Superior temporal gyrus (tissue), 1 donor: ENCODE measurements around the gene LPAR1.

ENCODE experiments used
- DNase-seq: peaks from one replicate; pipeline ENCODE4 v3.0.0-alpha.2; 2016; ENCODE audit errors: extremely low spot score

Gene LPAR1

GRCh38 chr9:111037708-111038330, 451 bp downstream of the LPAR1 start:
- DNase-seq = no peak

DNA sequence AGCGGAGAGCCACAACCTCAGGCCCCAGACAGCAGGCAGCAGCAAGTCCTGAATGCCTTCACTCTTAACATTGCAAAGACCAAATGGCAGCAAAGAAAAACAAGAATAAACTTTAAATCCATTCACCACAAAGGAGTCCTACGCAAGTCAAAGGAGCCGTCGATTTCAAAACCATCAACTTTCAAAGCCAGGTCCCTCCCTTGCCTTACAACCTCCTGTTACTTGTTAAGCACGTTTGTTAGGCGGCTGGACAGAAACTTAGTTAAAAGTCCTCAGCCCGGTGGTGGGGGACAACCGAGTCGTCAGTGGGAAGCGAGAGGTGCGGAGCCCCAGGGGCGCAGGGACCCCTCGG, 938 bp downstream of the LPAR1 start:
- DNase-seq = no peak

DNA sequence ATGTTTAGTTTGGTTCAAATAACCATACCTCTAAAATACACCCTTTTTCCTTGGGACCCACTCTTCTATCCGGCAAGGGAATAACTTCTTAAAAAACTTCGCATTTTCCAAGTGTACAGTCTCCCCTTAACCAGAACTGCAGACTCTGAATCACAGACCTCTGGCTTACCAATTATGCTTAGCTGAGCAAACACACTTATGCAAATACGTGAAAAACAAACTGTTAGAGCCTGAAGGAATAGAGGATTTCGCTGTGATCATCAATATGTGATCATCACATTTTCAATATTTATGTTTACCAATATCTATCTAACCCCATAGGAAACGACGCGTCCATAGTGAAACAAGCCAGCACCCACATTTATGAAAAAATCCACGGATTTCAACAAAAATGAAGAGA, 1.3 kb downstream of the LPAR1 start:
- no peak for DNase-seq

GRCh38 chr9:111036429-111036789, 1.9 kb downstream of the LPAR1 start:
- DNase-seq = peak; percentile 84

DNA sequence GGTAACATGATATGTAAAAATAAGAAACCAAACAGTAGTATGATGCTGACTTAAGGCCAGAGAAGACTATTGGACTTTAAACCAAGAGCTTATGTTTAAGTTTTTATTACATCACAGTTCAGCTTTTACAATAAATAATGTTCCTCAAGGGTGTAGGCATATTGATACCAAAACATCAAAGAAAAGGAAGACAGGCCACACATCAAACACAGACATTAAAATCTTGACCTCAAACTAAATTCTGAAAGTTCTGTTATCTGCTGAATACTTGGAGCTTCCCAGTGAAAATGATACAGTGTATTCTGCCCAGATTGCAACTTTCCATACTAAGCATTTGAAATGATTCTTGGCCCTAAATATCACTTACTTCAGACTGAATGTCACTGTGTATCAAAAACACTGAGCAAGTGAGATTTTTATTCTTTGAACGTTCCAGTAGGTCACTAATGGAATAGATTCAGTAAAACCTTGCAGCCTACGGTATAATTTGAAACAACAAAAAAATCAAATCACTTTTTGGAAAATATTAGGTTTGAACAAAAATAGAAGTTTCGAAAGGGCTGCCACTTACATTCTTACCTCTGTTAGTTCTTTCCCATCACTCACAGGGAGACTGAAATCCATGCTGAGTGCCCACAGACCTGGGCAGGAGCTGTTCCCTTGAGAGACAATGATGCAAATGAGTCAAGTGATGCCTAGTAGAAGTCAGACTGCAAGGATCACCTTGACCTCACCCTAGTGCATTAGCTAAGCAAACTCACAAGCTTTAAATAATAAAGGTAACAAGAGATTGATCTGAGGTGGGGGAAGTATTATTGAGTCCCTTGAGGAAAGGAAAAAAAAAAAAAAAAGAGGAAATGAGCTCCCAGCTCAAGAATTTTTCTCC, 2.5 kb downstream of the LPAR1 start:
- peak; percentile 60 for DNase-seq

GRCh38 chr9:111034898-111035539, 3.3 kb downstream of the LPAR1 start:
- no peak for DNase-seq

DNA sequence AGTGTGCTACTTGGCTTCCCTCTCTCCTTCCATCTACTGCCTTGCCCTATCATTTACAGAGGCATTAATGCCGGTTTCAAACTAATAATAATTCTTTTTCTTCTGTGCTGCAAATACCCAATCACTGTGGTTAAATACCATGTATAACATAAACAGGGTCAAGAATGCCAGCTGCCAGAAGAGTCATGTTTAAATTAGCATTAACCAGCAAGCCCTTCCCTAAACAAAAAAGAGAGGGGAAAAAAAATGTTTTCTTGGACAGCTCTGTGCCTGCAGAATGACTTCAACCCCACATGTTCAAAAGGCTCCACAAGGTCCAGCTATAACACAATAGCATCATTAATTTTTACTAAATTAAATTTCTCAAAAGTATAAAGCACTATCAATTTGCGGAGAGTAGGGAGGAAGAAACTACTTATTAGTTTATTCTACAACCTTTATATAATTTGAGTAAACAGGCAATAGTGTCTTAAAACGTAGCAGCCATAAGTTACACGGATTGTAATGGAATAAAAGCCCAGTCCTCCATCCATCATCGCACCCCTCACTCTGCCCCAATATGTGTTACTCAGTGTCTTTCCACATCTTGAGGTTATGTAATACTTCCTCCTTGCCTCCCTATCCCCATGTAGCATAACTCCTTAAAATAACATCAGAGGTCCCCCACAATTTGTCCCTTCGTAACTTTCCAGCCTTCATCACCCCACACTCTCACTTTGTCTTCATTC, 3.9 kb downstream of the LPAR1 start:
- DNase-seq = no peak

GRCh38 chr9:111030492-111030891, 7.8 kb downstream of the LPAR1 start:
- peak; percentile 61 for DNase-seq

GRCh38 chr9:111029260-111029659, 9.0 kb downstream of the LPAR1 start:
- DNase-seq = no peak

- DNase-seq = no peak
Observed at GRCh38 chr9:111027798-111028197, 10.5 kb downstream of the LPAR1 start.

DNA sequence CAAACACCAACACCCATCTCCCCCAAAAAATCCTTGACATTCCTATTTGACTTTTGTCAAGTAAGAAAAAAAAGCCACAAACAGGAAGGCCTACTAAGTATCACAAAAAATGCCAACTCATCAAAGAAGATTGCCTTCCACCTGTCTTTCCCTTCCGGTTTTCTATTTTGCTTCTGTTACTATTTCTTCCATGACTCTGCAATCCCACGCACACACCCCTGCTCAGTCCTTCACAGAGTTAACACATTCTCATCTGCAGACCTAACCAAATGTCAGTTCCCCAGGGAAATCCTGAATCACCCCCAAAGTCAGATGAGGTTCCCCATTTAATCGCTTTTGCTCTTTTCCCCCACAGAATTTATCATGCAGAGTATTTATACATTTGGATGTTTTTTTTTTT, 15.1 kb downstream of the LPAR1 start:
- no peak for DNase-seq

DNA sequence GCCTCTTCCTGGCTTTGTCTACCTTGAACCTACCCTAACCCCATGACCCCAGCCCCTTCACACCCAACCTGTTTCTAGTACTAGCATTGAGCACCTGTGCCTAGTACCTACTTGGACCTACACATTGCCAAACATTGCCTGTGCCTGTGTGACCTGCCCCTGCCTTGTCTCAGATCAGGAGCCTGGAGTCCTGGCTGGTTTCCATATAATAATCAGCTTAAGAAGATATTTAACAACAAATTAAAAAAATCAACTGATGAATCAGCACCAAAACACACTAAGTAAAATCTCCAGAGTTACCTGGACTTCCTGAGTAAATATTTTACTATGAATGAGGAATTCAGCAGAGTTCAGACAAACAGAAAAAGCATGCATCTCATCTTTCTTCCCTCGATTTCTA, 17.7 kb downstream of the LPAR1 start:
- DNase-seq = no peak

DNA sequence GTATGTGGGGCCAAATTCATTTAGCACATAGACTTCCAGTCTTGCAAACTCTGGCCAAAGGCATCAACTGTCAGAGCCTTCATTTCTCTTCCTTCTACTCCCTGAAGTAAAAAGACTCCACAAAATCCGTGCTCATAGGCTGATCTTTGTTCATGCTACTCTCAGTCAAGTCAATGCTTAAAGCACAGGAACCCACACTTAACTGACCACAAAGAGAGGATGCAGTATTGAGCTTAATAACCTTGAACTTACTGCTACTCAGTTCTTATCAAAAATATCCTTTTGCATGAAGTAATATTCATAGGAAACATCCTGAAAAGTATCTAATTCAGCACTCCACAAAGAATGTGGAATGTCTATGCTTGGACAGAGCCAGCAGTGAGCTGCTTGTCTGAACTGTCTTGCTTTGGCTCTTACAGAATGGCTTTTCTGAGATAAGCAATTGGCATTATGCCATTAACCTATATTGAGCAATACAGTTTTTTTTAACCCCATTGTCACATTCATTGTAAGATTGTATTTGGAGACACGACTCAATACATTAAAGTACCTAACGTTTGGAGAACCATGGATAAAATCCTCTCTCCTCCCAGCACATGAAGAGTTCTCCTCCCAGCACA, 21.7 kb downstream of the LPAR1 start:
- no peak for DNase-seq

- no peak for DNase-seq
Observed at GRCh38 chr9:111016016-111016415, 22.3 kb downstream of the LPAR1 start.

- no peak for DNase-seq
Observed at GRCh38 chr9:111013707-111014106, 24.6 kb downstream of the LPAR1 start.

DNA sequence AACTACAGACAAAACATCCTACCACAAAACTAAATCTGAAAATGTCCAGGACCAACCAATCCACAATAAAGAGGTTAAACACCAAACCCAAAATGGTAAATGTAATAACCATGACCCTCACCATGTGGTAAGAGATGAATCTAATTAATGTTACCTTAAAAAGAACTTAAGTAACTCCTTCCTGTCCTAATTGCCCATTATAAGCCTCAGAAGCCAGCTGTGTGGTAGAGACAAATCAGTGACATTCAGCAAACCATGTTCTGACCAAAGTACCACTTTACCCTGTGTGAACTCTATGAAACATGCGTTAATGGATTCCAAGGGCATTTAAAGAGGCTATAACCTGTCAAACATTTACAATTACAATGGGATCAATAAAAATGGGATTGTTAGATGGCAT, 25.0 kb downstream of the LPAR1 start:
- peak; percentile 12 for DNase-seq

DNA sequence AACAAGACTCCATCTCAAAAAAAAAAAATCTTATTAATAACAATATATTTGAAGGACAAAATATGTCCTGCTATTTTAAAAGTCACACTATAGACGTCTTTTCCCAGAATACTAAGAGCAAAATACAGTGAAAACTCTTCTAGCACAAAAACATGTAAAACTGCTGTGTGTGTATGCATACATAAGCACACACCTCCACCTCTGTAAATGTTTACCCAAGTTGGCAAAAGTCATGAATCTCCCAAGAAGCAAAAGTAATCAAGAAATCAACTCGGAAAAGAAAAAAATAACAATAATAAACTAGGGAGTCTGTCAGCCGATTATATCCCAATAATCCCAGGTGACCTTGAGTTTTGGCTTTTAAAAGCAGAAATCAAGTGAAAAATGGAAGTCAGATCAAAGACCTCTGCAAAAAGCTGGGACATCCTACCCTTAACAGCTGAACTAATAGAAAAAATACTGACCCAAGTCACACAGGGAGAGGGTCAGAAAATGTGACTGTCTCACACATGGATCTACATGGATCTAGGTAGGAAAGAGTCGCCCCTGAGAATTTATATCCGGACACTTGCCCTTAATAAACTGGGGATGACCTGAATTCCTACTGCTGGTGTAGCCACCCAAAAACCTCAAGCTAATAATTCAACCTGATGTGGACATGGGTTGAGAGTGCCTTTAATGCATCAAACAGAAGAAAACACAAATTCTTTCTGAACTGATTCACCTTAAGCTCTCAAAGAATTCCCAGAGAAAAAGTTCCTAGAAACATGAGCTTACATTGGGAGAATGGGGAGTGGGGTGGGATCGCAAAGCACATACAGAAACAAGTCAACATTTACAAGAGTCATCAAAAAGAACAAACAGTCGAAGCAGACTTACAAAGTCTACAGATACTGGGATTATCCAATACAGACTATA, 29.9 kb downstream of the LPAR1 start:
- no peak for DNase-seq

GRCh38 chr9:111005746-111006470, 32.4 kb downstream of the LPAR1 start:
- no peak for DNase-seq

- DNase-seq = no peak
Observed at GRCh38 chr9:111004936-111005335, 33.3 kb downstream of the LPAR1 start.

DNA sequence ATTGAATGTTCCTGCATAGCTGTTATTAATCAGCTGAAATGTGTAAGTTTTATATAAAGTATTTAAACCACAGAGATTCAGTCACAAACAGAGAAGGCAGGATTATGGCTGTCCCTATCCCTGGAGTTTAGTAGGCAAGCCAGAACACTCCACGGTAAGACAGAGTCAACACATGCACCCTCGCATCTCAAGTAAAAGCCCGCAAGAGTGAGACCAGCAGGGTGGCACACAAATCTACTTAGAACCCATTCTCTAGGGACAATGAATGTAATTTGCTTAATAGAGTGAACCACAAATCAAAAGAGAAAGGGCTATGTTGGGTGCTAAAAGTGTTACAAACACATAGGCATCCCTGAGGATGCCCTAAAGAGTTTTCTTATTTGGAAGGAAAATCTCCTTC, 35.1 kb downstream of the LPAR1 start:
- peak; percentile 13 for DNase-seq
